Adrenal gland (tissue), 12 donors: Measurements from ENCODE around the gene SPATC1L. TPM values are rescaled to one million over a fixed set of nuclear protein-coding genes. Genes with fewer than 3 reads are reported as not detected.

ENCODE experiments used
- DNase-seq, 7 donors: peaks; one replicate each; pipeline ENCODE4 v3.0.0-alpha.2; 2019 to 2020
- H3K27ac ChIP-seq, 5 donors: fragments of 200-600 bp; sonication (generic) in 4 of 5; 1 replicate in 3 of 5; 2 replicates in 2 of 5; pipeline versions ENCODE4 v1.5.1 to v1.8.0; 2016 to 2020; ENCODE audit warnings: mild to moderate bottlenecking in 1 of 5
- H3K27me3 ChIP-seq: fragments of 200-600 bp; 2 replicates; pipeline ENCODE4 v1.8.0; 2021
- H3K36me3 ChIP-seq, 2 donors: fragments of 200-600 bp; replicated peaks in 1 of 2; 1 replicate in 1 of 2; 2 replicates in 1 of 2; pipeline versions ENCODE4 v1.5.1 to v1.8.0; 2018 to 2022
- H3K4me1 ChIP-seq, 2 donors: fragments of 200-600 bp; replicated peaks in 1 of 2; 1 replicate in 1 of 2; 2 replicates in 1 of 2; pipeline versions ENCODE4 v1.5.1 to v1.8.0; 2018 to 2021
- H3K4me3 ChIP-seq, 4 donors: fragments of 200-600 bp; sonication (generic) in 3 of 4; one replicate each; pipeline ENCODE4 v1.5.1; 2016 to 2018
- H3K9me3 ChIP-seq, 3 donors: fragments of 200-600 bp; sonication (generic) in 1 of 3; replicated peaks in 1 of 3; 1 replicate in 2 of 3; 2 replicates in 1 of 3; pipeline versions ENCODE4 v1.5.1 to v1.8.0; 2016 to 2021
- POLR2A ChIP-seq, 2 donors: fragments of 450-650 bp; IDR thresholded peaks; one replicate each; pipeline ENCODE4 v1.6.1; 2017; ENCODE audit warnings: antibody characterized with exemption in 2 of 2, mild to moderate bottlenecking in 2 of 2, moderate library complexity in 1 of 2
- WGBS, 4 donors: extraction: QIAGEN DNeasy Blood & Tissue Kit in 2 of 4; methylation state at CpG; one replicate each; pipeline versions ENCODE4 v1.1.5 to v1.1.7; 2013 to 2017; 5-methylcytosine and 5-hydroxymethylcytosine counted together
- intact Hi-C, 2 donors: fragments of 100-400 bp; cut with DNase I; formaldehyde crosslinking; loops; one replicate each; pipeline versions ENCODE4 v1.14.1 to v1.15.0; 2022 to 2023
- polyA plus RNA-seq, 3 donors: library from polyadenylated mRNA; stranded (reverse); fragments of 200-250 nt in 2 of 3; fragments of 350-450 nt in 1 of 3; fragmentation: Illumina TruSeq in 1 of 3; extraction: RNeasy Lipid Tissue Mini Kit (QIAGEN cat#74804) in 1 of 3; gene quantifications; one replicate each; pipeline ENCODE4 v1.2.3, GENCODE V29; 2013 to 2014
- total RNA-seq, 9 donors: library from RNA; depleted of rRNA in 4 of 9; stranded (reverse); fragments of >200 nt in 4 of 9; fragments of 120-200 nt in 1 of 9; fragmentation: NEBNext Ultra II Directional in 1 of 9; extraction: Animal tissue kit (Norgen Biotek cat#: 25700) in 1 of 9; gene quantifications; one replicate each; pipeline versions ENCODE4 v1.1.0 to v1.2.4, GENCODE V29; 2013 to 2023
- TF ChIP-seq, protein P1 (sequence below), 6 experiments: fragments of 450-650 bp in 4 of 6; fragments of 200-600 bp in 2 of 6; sonication (generic) in 1 of 6; IDR thresholded peaks; 1 replicate in 5 of 6; 2 replicates in 1 of 6; pipeline versions ENCODE4 v1.5.1 to v1.8.0; 2016 to 2021; ENCODE audit warnings: antibody characterized with exemption in 6 of 6, mild to moderate bottlenecking in 2 of 6, moderate library complexity in 1 of 6
- donor health status: healthy with polysubstance abuse.
- donor health status: Bipolar disorder and iron deficiency.
- donor health status: DM: yes; HTN: yes; CAD: no.
- donor health status: DM: no; HTN: no; CAD: no.
- donor health status: DM: no; HTN: no; CAD: no.
- donor health status: DM: yes; HTN: yes; CAD: no.

SPATC1L gene
- total and polyA plus RNA-seq, 12 donors = 8.4 to 91.5 (median 25.3) TPM

DNA sequence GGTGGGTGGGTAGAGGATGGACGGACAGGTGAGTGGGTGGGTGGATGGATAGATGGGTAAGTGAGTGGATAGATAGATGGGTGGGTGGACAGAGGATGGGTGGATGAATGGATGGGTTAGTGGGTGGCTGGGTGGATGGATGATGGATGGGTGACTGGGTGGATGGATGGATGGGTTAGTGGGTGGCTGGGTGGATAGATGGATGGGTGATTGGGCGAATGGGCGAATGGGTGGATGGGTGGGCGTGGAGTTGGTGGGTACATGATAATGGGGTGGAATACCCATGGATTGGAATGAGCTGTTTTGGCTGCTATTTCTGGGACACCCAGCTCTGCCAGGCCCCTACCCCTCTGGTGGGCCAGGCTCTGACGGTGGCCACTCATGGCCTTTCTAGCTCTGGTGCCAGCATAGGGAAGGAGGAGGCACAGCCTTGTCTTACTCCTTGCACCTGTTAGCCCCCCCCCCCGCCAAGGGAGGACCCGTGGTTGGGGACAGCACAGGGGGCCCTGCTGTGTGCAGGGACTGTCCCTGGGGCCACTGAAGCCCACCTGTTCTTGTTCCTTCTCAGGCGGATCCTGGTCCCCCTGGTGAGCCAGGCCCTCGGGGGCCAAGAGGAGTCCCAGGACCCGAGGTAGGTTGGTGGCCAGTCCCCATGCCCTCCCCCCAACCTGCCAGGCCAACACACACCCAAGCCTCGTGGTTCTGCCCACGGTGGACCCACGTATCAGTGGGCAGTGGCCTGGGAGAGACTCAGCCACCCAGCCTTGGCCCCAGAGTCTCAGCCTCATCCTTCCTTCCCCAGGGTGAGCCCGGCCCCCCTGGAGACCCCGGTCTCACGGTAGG lies 60.0 kb downstream of the SPATC1L start:
- intact Hi-C loops = no loop called here
- 88 to 91% (median 91%) methylated on average over 14 to 16 of the region's 16 CpGs for WGBS, 4 donors
- Histone ChIP-seq H3K9me3 (no peaks in the 10 kb centered on the region), H3K27me3 (no peaks in the 10 kb centered on the region), H3K4me1 (no peaks in the 10 kb centered on the region), H3K27ac (no peak overlapping the region), H3K4me3 (no peak overlapping the region), H3K36me3 (peaks cover 0 to 26% of the 10 kb centered on the region in 2 donors)
- peak in 3 of 7 donors; percentile 1 to 11 (median 4) for DNase-seq
- TF ChIP-seq, protein P1, sequence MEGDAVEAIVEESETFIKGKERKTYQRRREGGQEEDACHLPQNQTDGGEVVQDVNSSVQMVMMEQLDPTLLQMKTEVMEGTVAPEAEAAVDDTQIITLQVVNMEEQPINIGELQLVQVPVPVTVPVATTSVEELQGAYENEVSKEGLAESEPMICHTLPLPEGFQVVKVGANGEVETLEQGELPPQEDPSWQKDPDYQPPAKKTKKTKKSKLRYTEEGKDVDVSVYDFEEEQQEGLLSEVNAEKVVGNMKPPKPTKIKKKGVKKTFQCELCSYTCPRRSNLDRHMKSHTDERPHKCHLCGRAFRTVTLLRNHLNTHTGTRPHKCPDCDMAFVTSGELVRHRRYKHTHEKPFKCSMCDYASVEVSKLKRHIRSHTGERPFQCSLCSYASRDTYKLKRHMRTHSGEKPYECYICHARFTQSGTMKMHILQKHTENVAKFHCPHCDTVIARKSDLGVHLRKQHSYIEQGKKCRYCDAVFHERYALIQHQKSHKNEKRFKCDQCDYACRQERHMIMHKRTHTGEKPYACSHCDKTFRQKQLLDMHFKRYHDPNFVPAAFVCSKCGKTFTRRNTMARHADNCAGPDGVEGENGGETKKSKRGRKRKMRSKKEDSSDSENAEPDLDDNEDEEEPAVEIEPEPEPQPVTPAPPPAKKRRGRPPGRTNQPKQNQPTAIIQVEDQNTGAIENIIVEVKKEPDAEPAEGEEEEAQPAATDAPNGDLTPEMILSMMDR (IDR thresholded peaks at IDR 0.05) = no peak
- no peak for TF ChIP-seq POLR2A (IDR thresholded peaks at IDR 0.05)

GRCh38 chr21:46122758-46123683 lies 61.2 kb downstream of the SPATC1L start:
- TF ChIP-seq POLR2A (IDR thresholded peaks at IDR 0.05) = no peak
- TF ChIP-seq, protein P1 (IDR thresholded peaks at IDR 0.05) = no peak
- DNase-seq = peak in 4 of 7 donors; percentile 3 to 10 (median 8)
- Histone ChIP-seq H3K36me3 (peaks cover 0 to 36% of the 10 kb centered on the region in 2 donors), H3K27me3 (no peaks in the 10 kb centered on the region), H3K4me1 (no peaks in the 10 kb centered on the region), H3K4me3 (no peak overlapping the region), H3K27ac (no peak overlapping the region), H3K9me3 (no peaks in the 10 kb centered on the region)
- WGBS, 4 donors = 87 to 90% (median 89%) methylated on average over 9 to 12 of the region's 12 CpGs
- intact Hi-C loops = no loop called here

GRCh38 chr21:46122237-46122671 lies 62.0 kb downstream of the SPATC1L start:
- H3K9me3 ChIP-seq = no peaks in the 10 kb centered on the region
- peaks cover 0 to 39% of the 10 kb centered on the region in 2 donors for H3K36me3 ChIP-seq
- DNase-seq = peak in 3 of 7 donors; percentile 5 to 7 (median 6)
- H3K4me1 ChIP-seq = no peaks in the 10 kb centered on the region
- H3K27me3 ChIP-seq = no peaks in the 10 kb centered on the region
- intact Hi-C loops = no loop called here
- no peak overlapping the region for H3K4me3 ChIP-seq
- TF ChIP-seq, protein P1 (IDR thresholded peaks at IDR 0.05) = no peak
- no peak for TF ChIP-seq POLR2A (IDR thresholded peaks at IDR 0.05)
- 74 to 80% (median 78%) methylated on average over 7 to 12 of the region's 12 CpGs for WGBS, 4 donors
- H3K27ac ChIP-seq = no peak overlapping the region
